Psoas muscle (tissue), 8 donors: ENCODE results near the gene FGD4. TPM values are rescaled to one million over a fixed set of nuclear protein-coding genes. Genes with fewer than 3 reads are reported as not detected.
"Not testable (repeated sequence)": the region's sequence is repeated elsewhere in the genome, so short reads cannot be mapped to it uniquely, and the experiment has no call there.

Experiments used
- ATAC-seq, 4 donors: fragments of 200-7000 bp; cut with Tn5 transposase; one replicate each; pipeline ENCODE4 v1.9.1; 2020; ENCODE audit warnings: moderate library complexity in 3 of 4, mild to moderate bottlenecking in 2 of 4
- DNase-seq, 2 donors: peaks; one replicate each; pipeline ENCODE4 v3.0.0-alpha.2; 2020
- H3K27ac ChIP-seq: fragments of 200-600 bp; one replicate; pipeline ENCODE4 v1.8.0; 2022
- H3K27me3 ChIP-seq, 3 donors: fragments of 200-600 bp in 1 of 3; one replicate each; pipeline versions ENCODE4 v1.6.1 to v1.8.0; 2013 to 2022; ENCODE audit warnings: low read length in 2 of 3, mild to moderate bottlenecking in 2 of 3, moderate library complexity in 1 of 3; ENCODE audit not compliant: insufficient read depth in 3 of 3
- H3K36me3 ChIP-seq, 2 donors: fragments of 200-600 bp in 1 of 2; one replicate each; pipeline versions ENCODE4 v1.6.1 to v1.8.0; 2013 to 2022; ENCODE audit warnings: low read depth in 1 of 2, mild to moderate bottlenecking in 1 of 2, moderate library complexity in 1 of 2; ENCODE audit not compliant: insufficient read depth in 1 of 2
- H3K4me1 ChIP-seq: fragments of 200-600 bp; one replicate; pipeline ENCODE4 v1.8.0; 2022
- H3K4me3 ChIP-seq: fragments of 200-600 bp; one replicate; pipeline ENCODE4 v1.8.0; 2022; ENCODE audit warnings: mild to moderate bottlenecking
- H3K9me3 ChIP-seq: fragments of 200-600 bp; one replicate; pipeline ENCODE4 v1.8.0; 2022
- CTCF ChIP-seq: fragments of 200-600 bp; IDR thresholded peaks from one replicate; pipeline ENCODE4 v1.8.0; 2022; ENCODE audit warnings: antibody characterized with exemption
- WGBS, 3 donors: extraction: QIAGEN DNeasy Blood & Tissue Kit; methylation state at CpG; one replicate each; pipeline versions ENCODE4 v1.1.6 to v1.1.7; 2013; 5-methylcytosine and 5-hydroxymethylcytosine counted together
- intact Hi-C, 2 donors: fragments of 100-400 bp; cut with DNase I; formaldehyde crosslinking; loops; one replicate each; pipeline versions ENCODE4 v1.11.0 to v1.14.2; 2022
- polyA plus RNA-seq, 3 donors: library from polyadenylated mRNA; stranded (reverse); fragments of 200-250 nt; gene quantifications; one replicate each; pipeline ENCODE4 v1.2.3, GENCODE V29; 2013
- total RNA-seq, 4 donors: library from RNA; stranded (reverse); fragmentation: NEBNext Ultra II Directional in 2 of 4; extraction: Animal tissue kit (Norgen Biotek cat#: 25700) in 2 of 4; gene quantifications; one replicate each; pipeline versions ENCODE4 v1.2.1 to v1.2.4, GENCODE V29; 2021 to 2023
- donor health status: healthy with polysubstance abuse.
- donor health status: DM: no; HTN: no; CAD: no; lungs with moderate emphysema.
- donor health status: Bipolar disorder and iron deficiency.
- donor health status: healthy.
- donor health status: DM: yes; HTN: yes; CAD: no.
- donor health status: DM: no; HTN: no; CAD: no.
- donor health status: DM: no; HTN: no; CAD: no.
- donor health status: DM: yes; HTN: yes; CAD: no.

FGD4 gene
- total and polyA plus RNA-seq, 7 donors: 1.1 to 20.8 (median 14.9) TPM

DNA sequence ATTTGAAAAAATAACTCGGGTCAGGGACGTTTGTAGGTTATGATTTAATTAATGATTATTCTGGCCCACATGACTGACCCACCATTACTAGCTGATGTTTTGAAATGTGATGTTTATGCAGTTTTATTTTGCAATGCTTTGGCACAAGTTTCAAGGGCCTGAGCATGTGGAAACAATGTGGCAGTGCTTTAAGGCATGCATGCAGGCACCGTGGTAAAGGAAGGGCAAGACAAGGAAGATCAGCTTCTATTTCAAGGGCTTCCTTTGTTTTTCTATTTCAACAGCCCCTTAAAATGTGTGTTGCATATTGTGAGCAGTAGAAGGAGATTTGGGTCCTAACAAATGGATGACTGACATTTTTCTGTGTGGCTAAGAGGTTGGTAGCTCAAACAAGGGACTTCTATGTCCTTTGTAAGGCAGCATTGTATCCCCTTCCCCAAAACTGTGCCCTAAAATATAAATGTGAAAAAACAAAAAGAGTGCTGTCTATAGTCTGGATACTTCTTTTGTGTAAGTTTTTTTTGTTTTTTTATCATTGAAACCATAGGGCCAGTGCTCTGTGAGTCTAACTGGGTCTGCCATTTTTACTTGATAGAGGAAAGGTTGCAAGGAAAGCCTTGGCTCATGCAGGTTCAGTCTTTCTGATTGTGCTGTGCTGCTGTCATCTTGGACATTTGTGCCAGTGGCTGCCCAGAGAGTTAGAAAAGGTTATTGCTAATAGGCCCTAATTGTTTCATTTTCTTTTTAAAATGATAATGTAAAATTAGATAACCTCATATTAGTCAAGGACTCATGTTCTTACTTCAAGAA, 103.5 kb downstream of the FGD4 start:
- intact Hi-C loops: loop anchor here in 1 of 2 donors (1.0 kb wide), 1 partner anchor 32 kb away; no protein-coding TSS in a partner anchor
- TF ChIP-seq CTCF: no peak
- 6 to 9% (median 9%) methylated on average over 3 of the region's 3 CpGs for WGBS, 3 donors
- Histone ChIP-seq H3K4me3 (peak overlapping the region; percentile 65), H3K27me3 (no peaks in the 10 kb centered on the region), H3K9me3 (no peaks in the 10 kb centered on the region), H3K27ac (peak overlapping the region; percentile 87), H3K36me3 (no peaks in the 10 kb centered on the region), H3K4me1 (peaks cover 51% of the 10 kb centered on the region)
- ATAC-seq (peak; percentile 76 to 87 (median 86)), DNase-seq (peak in 1 of 2 donors; percentile 33)

GRCh38 chr12:32503730-32504129, 104.4 kb downstream of the FGD4 start:
- 37 to 46% (median 38%) methylated on average over 2 of the region's 2 CpGs for WGBS, 3 donors
- H3K9me3 ChIP-seq: no peaks in the 10 kb centered on the region
- DNase-seq: no peak
- ATAC-seq: peak in 3 of 4 donors; percentile 25 to 52 (median 46)
- intact Hi-C loops: no loop called here
- H3K4me3 ChIP-seq: peak overlapping the region; percentile 65
- no peaks in the 10 kb centered on the region for H3K36me3 ChIP-seq
- TF ChIP-seq CTCF: no peak
- no peaks in the 10 kb centered on the region for H3K27me3 ChIP-seq
- H3K27ac ChIP-seq: peak overlapping the region; percentile 87
- peaks cover 56% of the 10 kb centered on the region for H3K4me1 ChIP-seq

DNA sequence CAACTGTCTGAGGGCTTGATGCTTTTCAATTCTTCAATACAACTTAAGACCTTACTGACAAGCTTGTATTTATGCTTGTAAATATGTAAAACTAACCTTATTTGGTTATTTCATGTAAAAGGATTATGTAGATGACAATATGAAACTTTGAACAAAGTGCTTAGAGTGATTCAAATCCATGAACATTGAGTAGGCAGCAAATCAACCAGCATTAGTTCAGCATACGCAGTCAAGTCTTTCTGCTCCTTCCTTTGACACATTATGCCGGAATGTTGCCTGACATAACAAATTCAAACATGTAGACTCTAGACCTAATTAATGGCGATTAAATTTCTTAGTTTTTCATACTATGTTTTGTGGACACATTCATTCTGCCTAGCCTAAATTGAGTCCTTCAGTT, 105.2 kb downstream of the FGD4 start:
- Histone ChIP-seq H3K27ac (peak overlapping the region; percentile 40), H3K36me3 (no peaks in the 10 kb centered on the region), H3K4me1 (peaks cover 59% of the 10 kb centered on the region), H3K27me3 (no peaks in the 10 kb centered on the region), H3K4me3 (peak overlapping the region; percentile 65), H3K9me3 (no peaks in the 10 kb centered on the region)
- intact Hi-C loops: no loop called here
- WGBS, 3 donors: 49 to 68% (median 51%) methylated on average over 3 of the region's 3 CpGs
- no peak for TF ChIP-seq CTCF
- ATAC-seq (no peak), DNase-seq (no peak)

DNA sequence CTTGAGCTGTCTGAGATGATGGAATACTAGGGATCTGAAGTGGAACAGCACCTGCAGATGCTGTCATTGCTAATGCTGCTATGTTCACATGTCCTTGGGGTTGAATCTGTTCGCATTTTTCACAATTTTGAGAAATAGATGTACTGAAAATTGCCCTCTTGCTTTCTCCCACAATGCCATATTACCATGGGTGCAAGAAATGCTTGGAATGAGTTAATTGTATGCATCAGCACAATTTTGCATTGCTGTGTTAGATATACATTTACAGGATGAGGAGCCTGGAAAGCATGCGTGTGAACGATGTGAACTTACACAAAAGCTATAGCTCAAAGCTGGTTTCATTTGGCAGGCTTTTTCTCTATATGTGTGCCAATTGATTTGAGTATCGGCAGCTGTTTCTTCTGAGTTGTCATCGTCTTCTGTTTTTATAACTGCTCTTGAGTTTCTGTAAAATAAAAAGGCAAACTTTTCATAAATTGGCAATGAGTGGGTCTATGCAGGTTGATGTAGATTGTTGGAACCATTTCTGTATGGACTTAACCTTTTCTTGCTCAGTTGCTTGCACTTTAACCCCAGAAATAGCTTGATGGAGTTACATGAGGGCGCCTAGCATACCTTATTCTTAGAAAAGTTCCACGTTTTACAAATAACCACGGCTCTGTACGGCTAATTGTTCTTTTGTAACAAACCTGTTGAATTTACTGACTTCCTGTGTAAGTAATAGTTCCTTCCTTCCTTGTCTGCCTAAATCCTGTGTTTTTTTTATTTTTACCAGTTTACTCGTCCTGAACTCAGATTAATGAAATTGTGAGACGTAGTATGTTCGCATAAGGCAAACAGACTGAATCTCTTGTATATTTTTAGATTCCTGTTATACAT, 105.9 kb downstream of the FGD4 start:
- H3K36me3 ChIP-seq: no peaks in the 10 kb centered on the region
- no peak for TF ChIP-seq CTCF
- H3K9me3 ChIP-seq: no peaks in the 10 kb centered on the region
- peak overlapping the region; percentile 23 for H3K27ac ChIP-seq
- H3K4me1 ChIP-seq: peaks cover 54% of the 10 kb centered on the region
- 36 to 48% (median 43%) methylated on average over 12 of the region's 12 CpGs for WGBS, 3 donors
- no peaks in the 10 kb centered on the region for H3K27me3 ChIP-seq
- intact Hi-C loops: no loop called here
- H3K4me3 ChIP-seq: peak overlapping the region; percentile 65
- ATAC-seq (no peak), DNase-seq (no peak)

DNA sequence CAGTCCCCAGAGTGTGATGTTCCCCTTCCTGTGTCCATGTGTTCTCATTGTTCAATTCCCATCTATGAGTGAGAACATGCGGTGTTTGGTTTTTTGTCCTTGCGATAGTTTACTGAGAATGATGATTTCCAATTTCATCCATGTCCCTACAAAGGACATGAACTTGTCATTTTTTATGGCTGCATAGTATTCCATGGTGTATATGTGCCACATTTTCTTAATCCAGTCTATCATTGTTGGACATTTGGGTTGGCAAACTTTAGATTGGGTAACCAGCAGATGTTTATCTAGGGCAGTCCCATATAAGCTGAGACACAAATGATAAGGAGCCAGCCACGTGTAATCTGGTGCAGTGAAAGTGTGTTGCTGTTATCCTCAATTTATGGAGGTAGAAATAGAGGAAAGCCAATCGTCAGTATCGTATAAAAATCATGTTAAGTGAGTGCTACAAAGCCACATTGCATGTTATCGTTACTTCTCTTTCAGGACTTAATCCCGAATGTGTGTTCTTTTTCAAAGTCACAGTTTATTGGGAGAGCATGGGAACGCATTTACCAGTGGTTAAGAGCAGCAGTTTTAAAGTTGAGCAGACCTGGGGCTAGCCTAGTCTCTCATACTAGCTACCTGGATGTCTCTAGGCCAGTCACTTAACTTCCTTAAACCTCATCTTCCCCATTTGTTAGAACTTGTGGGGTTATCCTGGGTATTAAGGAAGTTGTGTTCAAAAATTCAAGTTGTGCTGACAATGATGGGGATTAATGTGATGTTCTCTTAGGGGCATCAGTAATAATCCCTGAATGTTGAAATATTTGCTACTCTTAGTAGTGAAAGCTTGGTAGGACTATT, 108.0 kb downstream of the FGD4 start:
- DNase-seq, H3K4me3 ChIP-seq, H3K27ac ChIP-seq, H3K27me3 ChIP-seq, intact Hi-C loops, ATAC-seq, H3K9me3 ChIP-seq, H3K36me3 ChIP-seq: not testable (repeated sequence)
- 82 to 94% (median 93%) methylated on average over 6 of the region's 8 CpGs for WGBS, 3 donors
- H3K4me1 ChIP-seq: peaks cover 45% of the 10 kb centered on the region
